Neural crest cell (in vitro differentiated cells): ENCODE results near the gene TPO. TPM values are rescaled to one million over a fixed set of nuclear protein-coding genes. Genes with fewer than 3 reads are reported as not detected.

Experiments used
- DNase-seq: peaks from one replicate; pipeline ENCODE4 v3.0.0; 2021; ENCODE audit warnings: low read depth, mixed read lengths, low spot score
- H3K27ac Mint-ChIP-seq: one replicate; pipeline ENCODE4 v1.8.0; 2021; ENCODE audit warnings: mild to moderate bottlenecking, mixed read lengths; ENCODE audit not compliant: unreplicated experiment
- H3K27me3 Mint-ChIP-seq: 2 replicates; pipeline ENCODE4 v1.8.0; 2021; ENCODE audit warnings: low read depth, mild to moderate bottlenecking, mixed read lengths
- H3K36me3 Mint-ChIP-seq: 2 replicates; pipeline ENCODE4 v1.8.0; 2021; ENCODE audit warnings: low read depth, mild to moderate bottlenecking, mixed read lengths
- H3K4me1 Mint-ChIP-seq: 2 replicates; pipeline ENCODE4 v1.8.0; 2021; ENCODE audit warnings: mixed read lengths
- H3K4me3 Mint-ChIP-seq: one replicate; pipeline ENCODE4 v1.8.0; 2021; ENCODE audit warnings: mild to moderate bottlenecking, mixed read lengths
- H3K9me3 Mint-ChIP-seq: 2 replicates; pipeline ENCODE4 v1.8.0; 2021; ENCODE audit warnings: mixed read lengths
- total RNA-seq: library from RNA; stranded (reverse); gene quantifications from 2 replicates; pipeline ENCODE4 v1.2.1, GENCODE V29; 2021
- TF ChIP-seq, protein P1 (sequence below): fragments of 200-600 bp; sonication (generic); conservative IDR thresholded peaks from 2 replicates; pipeline ENCODE4 v1.5.0; 2021; ENCODE audit warnings: antibody characterized with exemption, mild to moderate bottlenecking

Gene TPO
- total RNA-seq, 1 donor from 2014 or later, result not detected

DNA sequence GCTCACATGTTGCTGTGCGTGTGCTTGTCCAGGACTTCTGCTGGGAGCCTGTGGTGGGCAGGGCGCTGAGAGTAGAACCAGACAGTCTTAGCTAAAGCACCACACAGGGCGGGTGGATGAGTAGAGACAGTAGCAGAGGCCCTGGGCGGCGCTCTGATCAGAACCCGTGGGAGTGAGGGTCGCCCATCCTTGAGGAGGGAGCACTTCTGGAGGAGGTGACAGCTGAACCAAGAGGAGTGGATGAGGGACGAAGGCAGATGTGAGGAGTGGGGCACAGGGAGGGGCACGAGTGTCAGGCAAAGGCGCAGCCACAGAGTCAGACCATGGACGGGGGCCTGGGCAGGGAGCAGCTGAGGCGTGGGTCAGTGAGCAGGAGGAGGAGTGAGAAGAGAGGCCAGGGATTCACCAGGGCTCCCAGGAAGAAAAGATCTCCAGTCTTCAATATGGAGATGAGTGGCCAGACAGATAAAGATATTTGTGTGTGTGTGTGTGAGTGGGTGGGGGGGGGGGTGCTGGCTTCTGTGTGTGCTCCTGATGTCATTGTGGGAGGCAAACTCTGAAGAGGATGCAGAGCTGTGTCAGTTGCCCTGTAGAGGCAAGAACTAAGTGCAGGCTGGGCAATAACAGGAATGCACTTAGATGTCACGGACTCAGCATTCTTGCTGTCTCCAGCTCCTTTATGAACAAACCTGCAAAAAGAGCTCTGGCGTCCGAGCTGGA, 79.6 kb downstream of the TPO start:
- Mint-ChIP-seq H3K27ac (no peak overlapping the region), H3K9me3 (no peaks in the 10 kb centered on the region), H3K4me1 (peaks cover 7% of the 10 kb centered on the region), H3K4me3 (no peak overlapping the region), H3K36me3 (no peaks in the 10 kb centered on the region), H3K27me3 (no peaks in the 10 kb centered on the region)
- TF ChIP-seq, protein P1, sequence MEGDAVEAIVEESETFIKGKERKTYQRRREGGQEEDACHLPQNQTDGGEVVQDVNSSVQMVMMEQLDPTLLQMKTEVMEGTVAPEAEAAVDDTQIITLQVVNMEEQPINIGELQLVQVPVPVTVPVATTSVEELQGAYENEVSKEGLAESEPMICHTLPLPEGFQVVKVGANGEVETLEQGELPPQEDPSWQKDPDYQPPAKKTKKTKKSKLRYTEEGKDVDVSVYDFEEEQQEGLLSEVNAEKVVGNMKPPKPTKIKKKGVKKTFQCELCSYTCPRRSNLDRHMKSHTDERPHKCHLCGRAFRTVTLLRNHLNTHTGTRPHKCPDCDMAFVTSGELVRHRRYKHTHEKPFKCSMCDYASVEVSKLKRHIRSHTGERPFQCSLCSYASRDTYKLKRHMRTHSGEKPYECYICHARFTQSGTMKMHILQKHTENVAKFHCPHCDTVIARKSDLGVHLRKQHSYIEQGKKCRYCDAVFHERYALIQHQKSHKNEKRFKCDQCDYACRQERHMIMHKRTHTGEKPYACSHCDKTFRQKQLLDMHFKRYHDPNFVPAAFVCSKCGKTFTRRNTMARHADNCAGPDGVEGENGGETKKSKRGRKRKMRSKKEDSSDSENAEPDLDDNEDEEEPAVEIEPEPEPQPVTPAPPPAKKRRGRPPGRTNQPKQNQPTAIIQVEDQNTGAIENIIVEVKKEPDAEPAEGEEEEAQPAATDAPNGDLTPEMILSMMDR, result no peak
- DNase-seq, result no peak

DNA sequence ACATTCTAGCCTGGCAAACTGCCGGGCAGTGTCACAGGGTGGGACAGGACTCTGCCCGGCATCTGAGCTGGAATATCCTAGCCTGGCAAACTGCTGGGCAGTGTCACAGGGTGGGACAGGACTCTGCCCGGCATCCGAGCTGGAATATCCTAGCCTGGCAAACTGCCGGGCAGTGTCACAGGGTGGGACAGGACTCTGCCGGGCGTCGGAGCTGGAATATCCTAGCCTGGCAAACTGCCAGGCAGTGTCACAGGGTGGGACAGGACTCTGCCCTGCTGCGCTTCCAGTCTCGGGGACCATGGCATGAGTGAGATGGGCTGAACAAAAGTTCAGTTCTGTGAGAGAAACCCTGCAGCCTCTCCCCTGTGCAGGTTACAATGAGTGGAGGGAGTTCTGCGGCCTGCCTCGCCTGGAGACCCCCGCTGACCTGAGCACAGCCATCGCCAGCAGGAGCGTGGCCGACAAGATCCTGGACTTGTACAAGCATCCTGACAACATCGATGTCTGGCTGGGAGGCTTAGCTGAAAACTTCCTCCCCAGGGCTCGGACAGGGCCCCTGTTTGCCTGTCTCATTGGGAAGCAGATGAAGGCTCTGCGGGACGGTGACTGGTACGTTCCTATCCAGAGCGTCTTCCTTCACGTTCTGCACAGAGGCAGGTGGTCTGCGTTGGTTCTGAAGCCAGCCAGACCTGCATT, 80.3 kb downstream of the TPO start:
- no peak overlapping the region for H3K27ac Mint-ChIP-seq
- H3K27me3 Mint-ChIP-seq, result no peaks in the 10 kb centered on the region
- H3K36me3 Mint-ChIP-seq, result no peaks in the 10 kb centered on the region
- TF ChIP-seq, protein P1, result no peak
- DNase-seq, result no peak
- H3K4me3 Mint-ChIP-seq, result no peak overlapping the region
- no peaks in the 10 kb centered on the region for H3K9me3 Mint-ChIP-seq
- peaks cover under 1% of the 10 kb centered on the region for H3K4me1 Mint-ChIP-seq

DNA sequence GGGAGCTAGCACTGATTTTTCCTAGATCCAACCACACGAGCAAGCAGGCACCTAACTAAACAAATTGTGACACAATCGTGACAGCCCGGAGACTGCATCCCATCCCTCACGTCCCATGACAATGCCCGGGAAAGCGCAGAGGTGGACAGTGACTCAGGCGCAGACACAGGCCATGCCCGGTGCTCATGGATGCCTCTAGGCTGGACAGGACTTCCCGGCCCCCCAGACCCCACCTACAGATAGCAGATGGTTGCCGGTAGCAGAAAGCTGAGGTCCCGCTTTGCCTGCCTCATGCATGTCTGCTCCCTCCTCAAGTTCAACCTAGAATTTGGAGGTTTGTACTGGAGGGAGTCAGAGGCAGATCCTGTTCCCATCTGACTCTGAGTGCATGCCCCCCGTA, 81.0 kb downstream of the TPO start:
- H3K4me1 Mint-ChIP-seq, result no peaks in the 10 kb centered on the region
- H3K4me3 Mint-ChIP-seq, result no peak overlapping the region
- H3K27me3 Mint-ChIP-seq, result no peaks in the 10 kb centered on the region
- no peak overlapping the region for H3K27ac Mint-ChIP-seq
- no peak for DNase-seq
- TF ChIP-seq, protein P1, result no peak
- H3K9me3 Mint-ChIP-seq, result no peaks in the 10 kb centered on the region
- no peaks in the 10 kb centered on the region for H3K36me3 Mint-ChIP-seq

DNA sequence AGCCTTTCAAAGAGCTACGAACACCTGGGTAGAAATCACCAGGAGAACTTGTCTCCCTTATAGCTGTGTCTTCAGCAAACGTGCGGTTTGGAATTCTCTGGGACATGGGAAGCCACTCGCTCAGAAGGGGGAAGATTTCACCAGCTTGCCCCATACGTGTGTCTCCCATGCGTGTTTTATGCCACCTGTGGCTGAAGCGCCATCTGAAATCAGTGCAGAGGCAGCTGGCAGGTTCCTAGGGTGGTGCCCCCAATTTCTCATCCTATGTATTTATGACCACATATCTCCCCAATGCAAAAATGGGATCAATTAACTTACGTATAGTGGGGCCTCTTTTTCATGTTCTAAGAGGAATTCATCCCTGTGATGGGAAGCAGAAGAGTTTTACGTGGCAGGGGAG, 81.6 kb downstream of the TPO start:
- no peaks in the 10 kb centered on the region for H3K36me3 Mint-ChIP-seq
- no peak overlapping the region for H3K4me3 Mint-ChIP-seq
- no peaks in the 10 kb centered on the region for H3K27me3 Mint-ChIP-seq

DNA sequence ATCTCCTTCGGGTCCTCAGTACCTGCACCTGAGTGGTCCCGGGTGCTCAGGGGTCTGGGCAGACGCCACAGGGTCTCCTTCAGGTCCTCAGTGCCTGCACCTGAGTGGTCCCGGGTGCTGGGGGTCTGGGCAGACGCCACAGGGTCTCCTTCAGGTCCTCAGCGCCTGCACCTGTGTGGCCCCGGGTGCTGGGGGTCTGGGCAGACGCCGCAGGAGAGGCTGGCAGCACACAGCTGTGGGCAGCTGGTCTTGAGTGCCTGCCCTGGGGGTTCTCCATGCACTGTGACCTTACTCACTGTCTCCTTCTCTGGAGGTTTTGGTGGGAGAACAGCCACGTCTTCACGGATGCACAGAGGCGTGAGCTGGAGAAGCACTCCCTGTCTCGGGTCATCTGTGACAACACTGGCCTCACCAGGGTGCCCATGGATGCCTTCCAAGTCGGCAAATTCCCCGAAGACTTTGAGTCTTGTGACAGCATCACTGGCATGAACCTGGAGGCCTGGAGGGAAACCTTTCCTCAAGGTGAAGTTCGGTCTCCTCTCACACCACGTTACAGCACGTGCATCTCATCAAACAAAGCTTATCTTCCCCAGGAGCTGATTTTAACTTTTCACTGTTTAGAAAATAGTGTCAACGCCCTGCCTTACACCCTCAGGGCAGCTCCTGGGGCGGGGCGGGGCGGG, 82.6 kb downstream of the TPO start:
- Mint-ChIP-seq H3K9me3 (no peaks in the 10 kb centered on the region), H3K4me1 (no peaks in the 10 kb centered on the region), H3K4me3 (no peak overlapping the region), H3K27me3 (no peaks in the 10 kb centered on the region), H3K36me3 (no peaks in the 10 kb centered on the region), H3K27ac (no peak overlapping the region)
- TF ChIP-seq, protein P1, result no peak
- DNase-seq, result no peak

More for the DNA sequence above, 81.6 kb downstream of the TPO start:
- no peaks in the 10 kb centered on the region for H3K9me3 Mint-ChIP-seq
- DNase-seq, result no peak
- TF ChIP-seq, protein P1, result no peak
- no peak overlapping the region for H3K27ac Mint-ChIP-seq
- H3K4me1 Mint-ChIP-seq, result no peaks in the 10 kb centered on the region
